ENCODE results near the gene NXPE3. TPM values are rescaled to one million over a fixed set of nuclear protein-coding genes. Genes with fewer than 3 reads are reported as not detected.

Gene NXPE3
- total RNA-seq, 1 experiment from 2014 or later = 15.9 TPM

DNA sequence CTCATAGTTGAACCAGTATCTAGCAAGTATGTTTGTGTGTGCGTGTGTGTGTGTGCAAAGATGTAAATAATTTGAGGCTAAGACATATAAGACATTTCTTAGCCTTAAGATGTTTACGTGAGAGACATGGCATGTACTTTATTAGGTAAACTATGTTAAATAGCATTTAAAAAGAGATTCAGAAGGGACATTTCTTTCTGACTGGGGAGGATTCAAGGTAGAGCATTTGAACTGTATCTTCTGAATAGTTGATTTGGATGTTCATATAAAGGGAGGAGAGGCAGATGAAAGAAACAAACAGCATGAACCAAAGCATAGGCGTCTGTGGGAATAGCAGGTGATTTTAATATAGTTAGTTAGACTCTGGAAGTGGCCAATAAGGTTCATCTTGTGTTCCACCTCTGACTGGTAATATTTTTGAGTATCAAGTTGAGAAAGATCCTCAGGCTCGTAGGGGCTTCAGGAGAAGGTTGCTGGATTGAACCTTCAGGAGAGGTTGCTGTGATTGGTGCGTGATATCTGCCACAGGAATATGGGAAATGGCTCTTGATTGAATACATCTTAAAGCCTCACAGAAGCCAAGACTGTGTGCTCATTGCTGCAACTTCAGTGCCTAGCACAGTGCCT is 82.9 kb downstream of the NXPE3 start:
- Histone ChIP-seq H3K4me2 (ENCODE audit: insufficient read depth, insufficient read length, low read length) (no peak overlapping the region), H3K4me1 (ENCODE audit: insufficient read depth, low read length) (no peaks in the 10 kb centered on the region), H2BK5ac (ENCODE audit: insufficient read length, low read length) (no peak overlapping the region), H3K27ac (ENCODE audit: insufficient read length, low read depth, low read length) (no peak overlapping the region), H2AFZ (ENCODE audit: low read length) (no peak overlapping the region), H4K5ac (ENCODE audit: insufficient read length, low read depth, low read length) (no peak overlapping the region), H3K4ac (ENCODE audit: low read depth, low read length) (no peak overlapping the region), H3K79me2 (ENCODE audit: insufficient read depth, low read length) (no peaks in the 10 kb centered on the region), H4K20me1 (ENCODE audit: control insufficient read depth, insufficient read depth, insufficient read length) (no peaks in the 10 kb centered on the region), H3T11ph (ENCODE audit: low read length) (no peak overlapping the region), H3K27me3 (ENCODE audit: insufficient read depth, low read length) (no peaks in the 10 kb centered on the region), H3K23me2 (ENCODE audit: insufficient read length, low read depth, low read length, poor library complexity, severe bottlenecking) (no peaks in the 10 kb centered on the region), H2BK120ac (ENCODE audit: low read depth, low read length, poor library complexity, severe bottlenecking) (no peak overlapping the region), H3K14ac (ENCODE audit: insufficient read depth, low read length) (no peak overlapping the region), H2AK5ac (ENCODE audit: insufficient read length, low read length) (no peak overlapping the region), H4K91ac (ENCODE audit: insufficient read length, low read depth, low read length) (no peak overlapping the region), H3K9me3 (ENCODE audit: control insufficient read depth, low read depth, low read length) (no peaks in the 10 kb centered on the region), H2BK15ac (ENCODE audit: low read depth, low read length) (no peak overlapping the region), H3K18ac (ENCODE audit: insufficient read length, low read depth, low read length) (no peak overlapping the region), H3K79me1 (ENCODE audit: insufficient read depth, low read depth, low read length, poor library complexity, severe bottlenecking) (no peaks in the 10 kb centered on the region), H3K23ac (ENCODE audit: insufficient read length, low read depth, low read length) (no peak overlapping the region), H2BK20ac (ENCODE audit: low read depth, low read length, poor library complexity, severe bottlenecking) (no peak overlapping the region), H2BK12ac (ENCODE audit: insufficient read length, low read depth, low read length) (no peak overlapping the region), H3K56ac (ENCODE audit: insufficient read length, low read depth, low read length) (no peak overlapping the region), H3K9ac (ENCODE audit: extremely low read depth, insufficient read length, low read length) (no peak overlapping the region), H4K8ac (replicated peaks; ENCODE audit: insufficient read length, low read depth, low read length) (no peak overlapping the region)
- Mint-ChIP-seq H3K27me3 (ENCODE audit: low read depth) (no peaks in the 10 kb centered on the region), H3K4me1 (peaks cover 3 to 4% of the 10 kb centered on the region in 2 experiments; a peak in 3 of 4 replicates), H3K27ac (peak overlapping the region in 1 of 3 experiments; percentile 10; a peak in 2 of 7 replicates), H3K9me3 (no peaks in the 10 kb centered on the region), H3K4me3 (no peak overlapping the region), H3K36me3 (ENCODE audit: insufficient read depth in 1 of 3, low read depth in 3 of 3) (peaks cover 18 to 39% (median 38%) of the 10 kb centered on the region in 3 experiments; a peak in 6 of 7 replicates)
- DNase-seq = no peak
- TF ChIP-seq, protein P1, sequence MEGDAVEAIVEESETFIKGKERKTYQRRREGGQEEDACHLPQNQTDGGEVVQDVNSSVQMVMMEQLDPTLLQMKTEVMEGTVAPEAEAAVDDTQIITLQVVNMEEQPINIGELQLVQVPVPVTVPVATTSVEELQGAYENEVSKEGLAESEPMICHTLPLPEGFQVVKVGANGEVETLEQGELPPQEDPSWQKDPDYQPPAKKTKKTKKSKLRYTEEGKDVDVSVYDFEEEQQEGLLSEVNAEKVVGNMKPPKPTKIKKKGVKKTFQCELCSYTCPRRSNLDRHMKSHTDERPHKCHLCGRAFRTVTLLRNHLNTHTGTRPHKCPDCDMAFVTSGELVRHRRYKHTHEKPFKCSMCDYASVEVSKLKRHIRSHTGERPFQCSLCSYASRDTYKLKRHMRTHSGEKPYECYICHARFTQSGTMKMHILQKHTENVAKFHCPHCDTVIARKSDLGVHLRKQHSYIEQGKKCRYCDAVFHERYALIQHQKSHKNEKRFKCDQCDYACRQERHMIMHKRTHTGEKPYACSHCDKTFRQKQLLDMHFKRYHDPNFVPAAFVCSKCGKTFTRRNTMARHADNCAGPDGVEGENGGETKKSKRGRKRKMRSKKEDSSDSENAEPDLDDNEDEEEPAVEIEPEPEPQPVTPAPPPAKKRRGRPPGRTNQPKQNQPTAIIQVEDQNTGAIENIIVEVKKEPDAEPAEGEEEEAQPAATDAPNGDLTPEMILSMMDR (conservative IDR thresholded peaks at IDR 0.05) = no peak
- no CpG with 5 or more reads among the region's 5 CpGs for WGBS (ENCODE audit: extremely low coverage, insufficient read length, low lambda C conversion rate)
